H1 (cell line): ENCODE measurements around the gene SON. TPM values are rescaled to one million over a fixed set of nuclear protein-coding genes. Genes with fewer than 3 reads are reported as not detected.

Experiments used
- POLR2A ChIP-seq, 2 experiments: IDR thresholded peaks; 1 replicate in 1 of 2; 2 replicates in 1 of 2; pipeline ENCODE4 v1.6.1; 2011; ENCODE audit warnings: low read depth in 2 of 2, low read length in 2 of 2, mild to moderate bottlenecking in 2 of 2; ENCODE audit errors: control extremely low read depth in 1 of 2
- POLR2AphosphoS5 ChIP-seq: IDR thresholded peaks from 2 replicates; pipeline ENCODE4 v1.6.1; 2011; ENCODE audit warnings: low read depth, low read length
- SAP30 ChIP-seq: fragments of 300-600 bp; sonication (generic); IDR thresholded peaks from 2 replicates; pipeline ENCODE4 v1.7.1; 2012; ENCODE audit warnings: low read length, moderate library complexity, mild to moderate bottlenecking, inconsistent platforms; ENCODE audit not compliant: insufficient read depth, insufficient replicate concordance
- SIN3A ChIP-seq, 2 experiments: IDR thresholded peaks in 1 of 2; conservative IDR thresholded peaks in 1 of 2; 2 replicates each; pipeline ENCODE4 v1.6.1; 2011 to 2012; ENCODE audit warnings: low read length in 2 of 2, improper control_type of control experiment in 1 of 2, low read depth in 1 of 2, mild to moderate bottlenecking in 1 of 2
- TAF7 ChIP-seq: optimal IDR thresholded peaks from 2 replicates; pipeline ENCODE3; 2011; ENCODE audit warnings: low read depth, mild to moderate bottlenecking, inconsistent platforms, low read length, moderate library complexity, borderline replicate concordance
- TEAD4 ChIP-seq: IDR thresholded peaks from 2 replicates; pipeline ENCODE4 v1.6.1; 2012; ENCODE audit warnings: low read depth, low read length, inconsistent platforms, mixed read lengths
- polyA plus RNA-seq, 7 experiments: library from polyadenylated mRNA; depleted of rRNA in 3 of 7; stranded (reverse) in 5 of 7; unstranded in 2 of 7; fragments of >200 nt in 5 of 7; fragments of 200-250 nt in 2 of 7; gene quantifications; 1 replicate in 5 of 7; 2 replicates in 1 of 7; 4 replicates in 1 of 7; pipeline versions ENCODE4 v1.2.1 to v1.2.3, GENCODE V29; 2011 to 2013; ENCODE audit warnings: missing spikeins in 2 of 7, mixed read lengths in 2 of 7
- total RNA-seq: library from RNA; stranded (reverse); fragmentation: NEBNext Ultra II Directional; extraction: Animal tissue kit (Norgen Biotek cat#: 25700); gene quantifications from 2 replicates; pipeline ENCODE4 v1.2.1, GENCODE V29; 2021
- TF ChIP-seq, protein P1 (sequence below): IDR thresholded peaks from 2 replicates; pipeline ENCODE4 v1.6.1; 2011; ENCODE audit warnings: low read depth, mild to moderate bottlenecking, low read length; ENCODE audit not compliant: insufficient read depth

Gene SON
- total and polyA plus RNA-seq, 2 of the 8 experiments (the other 6 are each of a cell fraction or from before 2014, with no cell fraction given): 122 to 274 TPM

DNA sequence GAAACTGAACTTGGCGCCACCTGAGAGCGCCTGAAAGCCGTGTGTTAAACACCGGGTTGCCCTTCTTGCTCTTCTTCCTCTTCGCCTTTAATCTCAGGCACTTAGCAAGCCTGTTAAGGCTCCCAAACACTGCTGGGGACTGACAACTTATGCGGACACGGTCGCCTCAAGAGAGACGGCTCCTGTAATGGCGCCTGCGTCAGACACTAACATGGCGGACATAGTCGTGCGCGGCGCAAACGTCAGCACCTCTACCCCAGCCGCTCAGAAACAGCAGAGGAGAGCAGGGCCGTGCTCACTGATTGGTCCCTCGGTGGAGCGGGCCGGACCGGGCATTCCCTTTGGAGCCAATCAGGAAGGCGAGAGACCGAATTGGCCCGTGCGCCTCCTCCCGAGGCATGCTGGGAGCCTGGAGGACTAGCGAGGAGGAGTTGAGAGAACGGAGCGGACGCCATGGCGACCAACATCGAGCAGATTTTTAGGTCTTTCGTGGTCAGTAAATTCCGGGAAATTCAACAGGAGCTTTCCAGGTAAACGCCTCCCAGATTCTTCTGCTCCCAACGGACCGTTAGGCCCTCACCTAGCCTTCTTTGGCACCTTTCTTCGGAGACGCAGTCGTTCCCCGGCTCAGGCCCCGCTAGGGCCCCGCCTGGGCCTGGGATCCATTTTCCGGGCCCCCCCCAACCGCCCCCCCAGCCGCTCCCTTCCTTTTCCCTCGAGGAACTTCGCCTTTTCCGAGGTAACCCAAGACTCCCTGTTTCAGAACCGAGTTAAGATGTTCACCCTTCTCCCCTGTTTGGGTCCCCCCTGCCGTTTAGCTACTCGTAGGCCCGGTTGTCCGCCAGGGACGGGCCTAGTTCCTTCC is at the start of gene SON (continued):
- TF ChIP-seq, protein P1, sequence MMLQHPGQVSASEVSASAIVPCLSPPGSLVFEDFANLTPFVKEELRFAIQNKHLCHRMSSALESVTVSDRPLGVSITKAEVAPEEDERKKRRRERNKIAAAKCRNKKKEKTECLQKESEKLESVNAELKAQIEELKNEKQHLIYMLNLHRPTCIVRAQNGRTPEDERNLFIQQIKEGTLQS: no peak
- TF ChIP-seq POLR2A (IDR thresholded peaks at IDR 0.05; ENCODE audit: control extremely low read depth in 1 of 2, low read depth in 2 of 2, low read length in 2 of 2) (peak; percentile 95 to 98), POLR2AphosphoS5 (peak; percentile 97), TEAD4 (peak; percentile 40), SIN3A (conservative IDR thresholded peaks at IDR 0.05 in 1 of 2, IDR thresholded peaks at IDR 0.05 in 1 of 2; ENCODE audit: low read depth in 1 of 2, low read length in 2 of 2) (peak; percentile 12 to 63; a peak in 2 of 4 replicates), TAF7 (peak; percentile 82), SAP30 (peak; percentile 51)
